ENCODE results near the gene SBNO1. TPM values are rescaled to one million over a fixed set of nuclear protein-coding genes. Genes with fewer than 3 reads are reported as not detected.
A peak's percentile ranks its signal among the peaks of the same experiment; 100 is the strongest.

The SBNO1 gene
- total RNA-seq, 1 donor from 2014 or later, result 48.6 TPM

- peaks cover 13% of the 10 kb centered on the region for H3K4me1 Mint-ChIP-seq
- H3K27me3 Mint-ChIP-seq, result no peaks in the 10 kb centered on the region
- ChIA-PET CTCF (no interaction called here), POLR2A (interaction anchor here (0.6 to 4.0 kb wide), 6 partner anchors 15 to 606 kb away, joined by 3 to 88 read pairs (median 4); partner anchors contain the start of gene KMT5A)
- peaks cover 12% of the 10 kb centered on the region for H3K36me3 Mint-ChIP-seq (ENCODE audit: low read depth)
- no peak overlapping the region for H3K4me3 Mint-ChIP-seq
- TF ChIP-seq CTCF (IDR thresholded peaks at IDR 0.05), result no peak
- peak overlapping the region; percentile 18 for H3K27ac Mint-ChIP-seq
- no peak for DNase-seq
- no peak for ATAC-seq (ENCODE audit: low read depth)
- intact Hi-C loops (cut with micrococcal nuclease), result no loop called here
- H3K9me3 Mint-ChIP-seq, result no peaks in the 10 kb centered on the region
These were observed 2.9 kb upstream of the SBNO1 start for GRCh38 chr12:123367511-123367910.

- Mint-ChIP-seq H3K36me3 (ENCODE audit: low read depth) (peaks cover 12% of the 10 kb centered on the region), H3K27ac (peak overlapping the region; percentile 99), H3K4me1 (peaks cover 21% of the 10 kb centered on the region), H3K9me3 (no peaks in the 10 kb centered on the region), H3K27me3 (no peaks in the 10 kb centered on the region), H3K4me3 (peak overlapping the region; percentile 90)
- ATAC-seq (ENCODE audit: low read depth) (peak; percentile 69), DNase-seq (peak; percentile 91)
- no peak for TF ChIP-seq CTCF (IDR thresholded peaks at IDR 0.05)
- ChIA-PET POLR2A (interaction anchor here (0.5 to 4.0 kb wide), 34 partner anchors 9 to 1961 kb away, joined by 3 to 88 read pairs (median 8); partner anchors contain the start of genes DDX55, KMT5A, MPHOSPH9 and MTRFR), CTCF (interaction anchor here (0.7 to 1.5 kb wide), 6 partner anchors 9 to 237 kb away, joined by 3 to 11 read pairs (median 3); partner anchors contain the start of gene KMT5A)
- intact Hi-C loops (cut with micrococcal nuclease), result loop anchor here (1.0 to 2.0 kb wide), 17 partner anchors 18 to 1138 kb away; partner anchors contain the start of genes ABCB9, ATP6V0A2, DDX55 and DIABLO
These were observed 624 bp upstream of the SBNO1 start for GRCh38 chr12:123365025-123365917.

- POLR2A ChIA-PET, result interaction anchor here (0.5 to 3.3 kb wide), 11 partner anchors 9 to 389 kb away, joined by 3 to 53 read pairs (median 5); partner anchors contain the start of genes DDX55, KMT5A, MPHOSPH9 and MTRFR
- peaks cover 21% of the 10 kb centered on the region for H3K4me1 Mint-ChIP-seq
- no peaks in the 10 kb centered on the region for H3K9me3 Mint-ChIP-seq
- peaks cover 12% of the 10 kb centered on the region for H3K36me3 Mint-ChIP-seq (ENCODE audit: low read depth)
- H3K27me3 Mint-ChIP-seq, result no peaks in the 10 kb centered on the region
- peak; percentile 1 for ATAC-seq (ENCODE audit: low read depth)
- H3K27ac Mint-ChIP-seq, result peak overlapping the region; percentile 88
- no peak for TF ChIP-seq CTCF (IDR thresholded peaks at IDR 0.05)
- intact Hi-C loops (cut with micrococcal nuclease), result loop anchor here (2.0 kb wide), 5 partner anchors 85 to 1137 kb away; partner anchors contain the start of genes ABCB9, DIABLO and TCTN2
- H3K4me3 Mint-ChIP-seq, result peak overlapping the region; percentile 90
- DNase-seq, result peak; percentile 46
- CTCF ChIA-PET, result interaction anchor here (1.2 to 1.4 kb wide), 2 partner anchors 11 to 20 kb away, joined by 3 read pairs; partner anchors contain the start of gene KMT5A
These were observed 711 bp downstream of the SBNO1 start for GRCh38 chr12:123363740-123364531.

- TF ChIP-seq CTCF (IDR thresholded peaks at IDR 0.05), result no peak
- H3K9me3 Mint-ChIP-seq, result no peaks in the 10 kb centered on the region
- POLR2A ChIA-PET, result interaction anchor here (0.5 to 3.3 kb wide), 9 partner anchors 8 to 239 kb away, joined by 3 to 53 read pairs (median 5); partner anchors contain the start of genes DDX55, KMT5A, MPHOSPH9 and MTRFR
- peaks cover 12% of the 10 kb centered on the region for H3K36me3 Mint-ChIP-seq (ENCODE audit: low read depth)
- no peak for DNase-seq
- intact Hi-C loops (cut with micrococcal nuclease), result no loop called here
- CTCF ChIA-PET, result interaction anchor here (1.2 to 1.4 kb wide), 2 partner anchors 10 to 21 kb away, joined by 3 read pairs; partner anchors contain the start of gene KMT5A
- ATAC-seq (ENCODE audit: low read depth), result no peak
- H3K27ac Mint-ChIP-seq, result peak overlapping the region; percentile 88
- peak overlapping the region; percentile 90 for H3K4me3 Mint-ChIP-seq
- H3K27me3 Mint-ChIP-seq, result no peaks in the 10 kb centered on the region
- H3K4me1 Mint-ChIP-seq, result peaks cover 21% of the 10 kb centered on the region
These were observed 1.3 kb downstream of the SBNO1 start for GRCh38 chr12:123363390-123363739.
